HCT116 (cell line): ENCODE data around the gene CDIP1. TPM values are rescaled to one million over a fixed set of nuclear protein-coding genes. Genes with fewer than 3 reads are reported as not detected.
A peak's percentile ranks its signal among the peaks of the same experiment; 100 is the strongest.

ENCODE experiments used
- ATAC-seq: fragments of 200-7000 bp; cut with Tn5 transposase; 2 replicates; pipeline ENCODE4 v1.9.1; 2020; ENCODE audit warnings: mild to moderate bottlenecking, moderate library complexity
- BruUV-seq: library from RNA; stranded (reverse); fragments of 400-500 nt; replicated peaks from 2 replicates; lab custom pipeline; 2021; lab: Mats Ljungman, UMichigan
- CTCF ChIA-PET: fragments of 300-600 bp; sonication (Branson Sonifier 250); formaldehyde crosslinking; loops from one replicate; lab custom pipeline; 2021; ENCODE audit warnings: antibody characterized with exemption; lab: Charles Lee
- POLR2A ChIA-PET: fragments of 300-600, 350-600 bp; sonication (Branson Sonifier 250); formaldehyde crosslinking; loops from one replicate; lab custom pipeline; 2021; ENCODE audit warnings: antibody characterized with exemption; lab: Charles Lee
- RAD21 ChIA-PET, 2 experiments: fragments of 300-600 bp; sonication (Branson Sonifier 250); formaldehyde crosslinking; loops; one replicate each; lab custom pipeline; 2023; ENCODE audit warnings: low total read pairs in 2 of 2; ENCODE audit not compliant: uncharacterized antibody in 2 of 2, unreplicated experiment in 2 of 2, low non-redundant PET in 1 of 2; lab: Charles Lee
- DNase-seq: peaks from one replicate; pipeline ENCODE4 v3.0.0-alpha.2; 2010; ENCODE audit warnings: low read depth, low spot score
- H2AFZ ChIP-seq: fragments of 200-600 bp; shearing (Covaris generic), sonication (generic); 2 replicates; pipeline ENCODE4 v1.6.1; 2017; ENCODE audit warnings: low read depth, mixed run types, mixed read lengths, antibody characterized with exemption, low read length; ENCODE audit not compliant: poor library complexity, severe bottlenecking
- H3K27ac ChIP-seq: 2 replicates; pipeline ENCODE4 v1.5.1; 2012; ENCODE audit warnings: low read depth, low read length
- H3K27me3 ChIP-seq: fragments of 200-600 bp; sonication (generic); 2 replicates; pipeline ENCODE4 v1.6.1; 2016; ENCODE audit warnings: mixed run types, low read length, mixed read lengths; ENCODE audit not compliant: insufficient read depth
- H3K36me3 ChIP-seq, 2 experiments: fragments of 200-500 bp in 1 of 2; fragments of 200-600 bp in 1 of 2; sonication (Bioruptor generic) in 1 of 2; sonication (generic) in 1 of 2; 2 replicates each; pipeline versions ENCODE4 v1.5.1 to v1.6.1; 2014 to 2016; ENCODE audit warnings: low read length in 2 of 2, inconsistent platforms in 1 of 2, mixed read lengths in 1 of 2, mixed run types in 1 of 2; ENCODE audit not compliant: insufficient read depth in 2 of 2, control insufficient read depth in 1 of 2
- H3K4me1 ChIP-seq, 2 experiments: fragments of 200-600 bp in 1 of 2; sonication (generic) in 1 of 2; 2 replicates each; pipeline versions ENCODE4 v1.5.1 to v1.6.1; 2012 to 2017; ENCODE audit warnings: low read length in 2 of 2, inconsistent platforms in 1 of 2, mild to moderate bottlenecking in 1 of 2, mixed read lengths in 1 of 2, mixed run types in 1 of 2, moderate library complexity in 1 of 2; ENCODE audit not compliant: insufficient read depth in 2 of 2, control insufficient read depth in 1 of 2
- H3K4me2 ChIP-seq: fragments of 200-600 bp; sonication (generic); 2 replicates; pipeline ENCODE4 v1.6.1; 2017; ENCODE audit warnings: mixed run types, low read length, mixed read lengths
- H3K4me3 ChIP-seq, 2 experiments: fragments of 200-600 bp in 1 of 2; sonication (generic) in 1 of 2; replicated peaks in 1 of 2; 2 replicates each; pipeline ENCODE4 v1.5.1; 2011 to 2016; ENCODE audit warnings: low read length in 2 of 2, control low read depth in 1 of 2, low read depth in 1 of 2, mild to moderate bottlenecking in 1 of 2, mixed read lengths in 1 of 2, mixed run types in 1 of 2
- H3K79me2 ChIP-seq: fragments of 200-600 bp; sonication (generic); 2 replicates; pipeline ENCODE4 v1.6.1; 2017; ENCODE audit warnings: mild to moderate bottlenecking, mixed run types, low read length, moderate library complexity, mixed read lengths; ENCODE audit not compliant: insufficient read depth
- H3K9ac ChIP-seq: fragments of 200-600 bp; sonication (generic); 2 replicates; pipeline ENCODE4 v1.6.1; 2016; ENCODE audit warnings: low read length, mixed read lengths
- H3K9me2 ChIP-seq: fragments of 200-600 bp; sonication (generic), shearing (Covaris generic); 2 replicates; pipeline ENCODE4 v1.6.1; 2017; ENCODE audit warnings: mixed run types, mild to moderate bottlenecking, moderate library complexity; ENCODE audit not compliant: insufficient read depth
- H3K9me3 ChIP-seq, 2 experiments: fragments of 200-500 bp in 1 of 2; fragments of 200-600 bp in 1 of 2; sonication (Bioruptor generic) in 1 of 2; sonication (generic) in 1 of 2; 2 replicates each; pipeline ENCODE4 v1.6.1; 2014 to 2017; ENCODE audit warnings: low read length in 2 of 2, mixed read lengths in 2 of 2, inconsistent platforms in 1 of 2, low read depth in 1 of 2, mild to moderate bottlenecking in 1 of 2, mixed run types in 1 of 2, moderate library complexity in 1 of 2; ENCODE audit not compliant: control insufficient read depth in 1 of 2, insufficient read depth in 1 of 2
- H4K20me1 ChIP-seq: fragments of 200-600 bp; sonication (generic), shearing (Covaris generic); 2 replicates; pipeline ENCODE4 v1.6.1; 2017; ENCODE audit warnings: mixed run types, mild to moderate bottlenecking, moderate library complexity; ENCODE audit not compliant: insufficient read depth
- CBX3 ChIP-seq: IDR thresholded peaks from 2 replicates; pipeline ENCODE4 v1.6.1; 2012; ENCODE audit warnings: low read depth
- EGR1 ChIP-seq: IDR thresholded peaks from 2 replicates; pipeline ENCODE4 v1.6.1; 2012; ENCODE audit warnings: low read depth
- FOSL1 ChIP-seq: IDR thresholded peaks from 2 replicates; pipeline ENCODE4 v1.6.1; 2012; ENCODE audit warnings: low read depth
- JUND ChIP-seq: IDR thresholded peaks from 2 replicates; pipeline ENCODE4 v1.6.1; 2012
- SIN3A ChIP-seq: IDR thresholded peaks from 2 replicates; pipeline ENCODE4 v1.6.1; 2012; ENCODE audit warnings: low read depth
- TCF7L2 ChIP-seq: IDR thresholded peaks from 2 replicates; pipeline ENCODE4 v1.7.0; 2011; ENCODE audit warnings: borderline replicate concordance, inconsistent platforms; ENCODE audit not compliant: insufficient read depth, insufficient read length; ENCODE audit errors: extremely low read depth
- ZFX ChIP-seq: fragments of 450-650 bp; IDR thresholded peaks from 2 replicates; pipeline ENCODE4 v1.6.1; 2017
- ZNF274 ChIP-seq: fragments of 200-500 bp; sonication (Bioruptor generic); IDR thresholded peaks from 2 replicates; pipeline ENCODE4 v1.6.1; 2014; ENCODE audit warnings: mild to moderate bottlenecking, low read depth, low read length, inconsistent platforms
- intact Hi-C: fragments of 100-400 bp; cut with micrococcal nuclease; formaldehyde crosslinking; loops from 2 replicates; pipeline ENCODE4 v1.10.0; 2022
- total RNA-seq: library from RNA; stranded (reverse); gene quantifications from one replicate; pipeline ENCODE4 v1.2.1, GENCODE V29; 2021; ENCODE audit not compliant: unreplicated experiment
- TF ChIP-seq, protein P1 (sequence below): IDR thresholded peaks from 2 replicates; pipeline ENCODE4 v1.6.1; 2012
- TF ChIP-seq, protein P2 (sequence below): IDR thresholded peaks from 2 replicates; pipeline ENCODE4 v1.6.1; 2012; ENCODE audit warnings: low read depth
- TF ChIP-seq, protein P3 (sequence below): IDR thresholded peaks from 2 replicates; pipeline ENCODE4 v1.6.1; 2012

Gene CDIP1
- total RNA-seq, 1 experiment from 2014 or later = 7.2 TPM

GRCh38 chr16:4556112-4556511 lies 17.5 kb upstream of the CDIP1 start, which contains the start of gene C16orf96:
C16orf96 (plus strand) TSS chr16:4556340; CDS start chr16:4556490, 150 bp downstream.
- Histone ChIP-seq H3K9me2 (no peaks in the 10 kb centered on the region), H3K9ac (no peak within 1 kb of the TSS), H3K79me2 (no peaks in the 10 kb centered on the region), H3K27me3 (no peaks in the 10 kb centered on the region), H3K27ac (no peak within 1 kb of the TSS), H3K4me1 (peaks cover 0 to 3% of the 10 kb centered on the region in 2 experiments; a peak in 1 of 4 replicates), H3K4me3 (no peak within 1 kb of the TSS), H2AFZ (no peak within 1 kb of the TSS), H3K9me3 (no peaks in the 10 kb centered on the region), H4K20me1 (no peaks in the 10 kb centered on the region), H3K4me2 (no peak within 1 kb of the TSS), H3K36me3 (no peaks in the 10 kb centered on the region)
- BruUV-seq = no TSS peak
- intact Hi-C loops = no loop called here
- RAD21 ChIA-PET = no interaction called here
- TF ChIP-seq EGR1 = no peak
- TF ChIP-seq, protein P1, sequence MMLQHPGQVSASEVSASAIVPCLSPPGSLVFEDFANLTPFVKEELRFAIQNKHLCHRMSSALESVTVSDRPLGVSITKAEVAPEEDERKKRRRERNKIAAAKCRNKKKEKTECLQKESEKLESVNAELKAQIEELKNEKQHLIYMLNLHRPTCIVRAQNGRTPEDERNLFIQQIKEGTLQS = no peak
- TF ChIP-seq ZNF274 = no peak
- TF ChIP-seq CBX3 = no peak
- TF ChIP-seq, protein P2, sequence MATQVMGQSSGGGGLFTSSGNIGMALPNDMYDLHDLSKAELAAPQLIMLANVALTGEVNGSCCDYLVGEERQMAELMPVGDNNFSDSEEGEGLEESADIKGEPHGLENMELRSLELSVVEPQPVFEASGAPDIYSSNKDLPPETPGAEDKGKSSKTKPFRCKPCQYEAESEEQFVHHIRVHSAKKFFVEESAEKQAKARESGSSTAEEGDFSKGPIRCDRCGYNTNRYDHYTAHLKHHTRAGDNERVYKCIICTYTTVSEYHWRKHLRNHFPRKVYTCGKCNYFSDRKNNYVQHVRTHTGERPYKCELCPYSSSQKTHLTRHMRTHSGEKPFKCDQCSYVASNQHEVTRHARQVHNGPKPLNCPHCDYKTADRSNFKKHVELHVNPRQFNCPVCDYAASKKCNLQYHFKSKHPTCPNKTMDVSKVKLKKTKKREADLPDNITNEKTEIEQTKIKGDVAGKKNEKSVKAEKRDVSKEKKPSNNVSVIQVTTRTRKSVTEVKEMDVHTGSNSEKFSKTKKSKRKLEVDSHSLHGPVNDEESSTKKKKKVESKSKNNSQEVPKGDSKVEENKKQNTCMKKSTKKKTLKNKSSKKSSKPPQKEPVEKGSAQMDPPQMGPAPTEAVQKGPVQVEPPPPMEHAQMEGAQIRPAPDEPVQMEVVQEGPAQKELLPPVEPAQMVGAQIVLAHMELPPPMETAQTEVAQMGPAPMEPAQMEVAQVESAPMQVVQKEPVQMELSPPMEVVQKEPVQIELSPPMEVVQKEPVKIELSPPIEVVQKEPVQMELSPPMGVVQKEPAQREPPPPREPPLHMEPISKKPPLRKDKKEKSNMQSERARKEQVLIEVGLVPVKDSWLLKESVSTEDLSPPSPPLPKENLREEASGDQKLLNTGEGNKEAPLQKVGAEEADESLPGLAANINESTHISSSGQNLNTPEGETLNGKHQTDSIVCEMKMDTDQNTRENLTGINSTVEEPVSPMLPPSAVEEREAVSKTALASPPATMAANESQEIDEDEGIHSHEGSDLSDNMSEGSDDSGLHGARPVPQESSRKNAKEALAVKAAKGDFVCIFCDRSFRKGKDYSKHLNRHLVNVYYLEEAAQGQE = no peak
- no peak for TF ChIP-seq TCF7L2
- TF ChIP-seq SIN3A = no peak
- no peak for TF ChIP-seq ZFX
- TF ChIP-seq, protein P3, sequence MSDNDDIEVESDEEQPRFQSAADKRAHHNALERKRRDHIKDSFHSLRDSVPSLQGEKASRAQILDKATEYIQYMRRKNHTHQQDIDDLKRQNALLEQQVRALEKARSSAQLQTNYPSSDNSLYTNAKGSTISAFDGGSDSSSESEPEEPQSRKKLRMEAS = no peak
- TF ChIP-seq FOSL1 = no peak
- TF ChIP-seq JUND = no peak
- peak; percentile 38; the same call in 1 of the 2 replicates for ATAC-seq
- POLR2A ChIA-PET = no interaction called here
- CTCF ChIA-PET = no interaction called here
- DNase-seq = no peak
